Retinal pigment epithelial cell (primary cell): ENCODE results near the gene GALNT11.

Experiments
- DNase-seq: peaks from one replicate; pipeline ENCODE4 v3.0.0-alpha.2; 2010; ENCODE audit warnings: low read depth
- H3K4me3 ChIP-seq: 2 replicates; pipeline ENCODE4 v1.5.1; 2011; ENCODE audit warnings: mild to moderate bottlenecking, low read length, control low read depth, moderate library complexity
- TF ChIP-seq, protein P1 (sequence below): conservative IDR thresholded peaks from 2 replicates; pipeline ENCODE4 v1.5.1; 2011; ENCODE audit warnings: low read depth, low read length, control low read depth, inconsistent platforms

GALNT11 gene

DNA sequence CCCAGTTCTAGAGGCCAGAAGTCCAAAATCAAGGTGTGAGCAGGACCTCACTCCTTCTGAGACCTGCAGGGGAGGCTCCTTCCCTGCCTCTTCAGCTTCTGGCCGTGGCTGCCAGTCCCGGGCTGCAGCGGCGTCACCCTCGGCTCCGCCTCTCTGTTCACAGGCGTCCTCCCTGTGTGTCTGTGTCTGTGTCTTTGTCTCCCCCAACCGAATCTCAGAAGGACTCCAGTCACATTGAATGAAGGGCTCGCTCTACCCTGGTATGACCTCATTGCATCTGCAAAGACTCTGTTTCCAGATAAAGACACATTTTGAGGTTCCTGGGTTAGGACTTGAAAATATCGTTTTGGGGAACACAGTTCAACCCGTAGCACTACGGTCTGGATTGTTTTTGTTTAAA is 33.1 kb upstream of the GALNT11 start:
- TF ChIP-seq, protein P1, sequence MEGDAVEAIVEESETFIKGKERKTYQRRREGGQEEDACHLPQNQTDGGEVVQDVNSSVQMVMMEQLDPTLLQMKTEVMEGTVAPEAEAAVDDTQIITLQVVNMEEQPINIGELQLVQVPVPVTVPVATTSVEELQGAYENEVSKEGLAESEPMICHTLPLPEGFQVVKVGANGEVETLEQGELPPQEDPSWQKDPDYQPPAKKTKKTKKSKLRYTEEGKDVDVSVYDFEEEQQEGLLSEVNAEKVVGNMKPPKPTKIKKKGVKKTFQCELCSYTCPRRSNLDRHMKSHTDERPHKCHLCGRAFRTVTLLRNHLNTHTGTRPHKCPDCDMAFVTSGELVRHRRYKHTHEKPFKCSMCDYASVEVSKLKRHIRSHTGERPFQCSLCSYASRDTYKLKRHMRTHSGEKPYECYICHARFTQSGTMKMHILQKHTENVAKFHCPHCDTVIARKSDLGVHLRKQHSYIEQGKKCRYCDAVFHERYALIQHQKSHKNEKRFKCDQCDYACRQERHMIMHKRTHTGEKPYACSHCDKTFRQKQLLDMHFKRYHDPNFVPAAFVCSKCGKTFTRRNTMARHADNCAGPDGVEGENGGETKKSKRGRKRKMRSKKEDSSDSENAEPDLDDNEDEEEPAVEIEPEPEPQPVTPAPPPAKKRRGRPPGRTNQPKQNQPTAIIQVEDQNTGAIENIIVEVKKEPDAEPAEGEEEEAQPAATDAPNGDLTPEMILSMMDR = no peak
- DNase-seq = no peak
- no peak overlapping the region for H3K4me3 ChIP-seq

DNA sequence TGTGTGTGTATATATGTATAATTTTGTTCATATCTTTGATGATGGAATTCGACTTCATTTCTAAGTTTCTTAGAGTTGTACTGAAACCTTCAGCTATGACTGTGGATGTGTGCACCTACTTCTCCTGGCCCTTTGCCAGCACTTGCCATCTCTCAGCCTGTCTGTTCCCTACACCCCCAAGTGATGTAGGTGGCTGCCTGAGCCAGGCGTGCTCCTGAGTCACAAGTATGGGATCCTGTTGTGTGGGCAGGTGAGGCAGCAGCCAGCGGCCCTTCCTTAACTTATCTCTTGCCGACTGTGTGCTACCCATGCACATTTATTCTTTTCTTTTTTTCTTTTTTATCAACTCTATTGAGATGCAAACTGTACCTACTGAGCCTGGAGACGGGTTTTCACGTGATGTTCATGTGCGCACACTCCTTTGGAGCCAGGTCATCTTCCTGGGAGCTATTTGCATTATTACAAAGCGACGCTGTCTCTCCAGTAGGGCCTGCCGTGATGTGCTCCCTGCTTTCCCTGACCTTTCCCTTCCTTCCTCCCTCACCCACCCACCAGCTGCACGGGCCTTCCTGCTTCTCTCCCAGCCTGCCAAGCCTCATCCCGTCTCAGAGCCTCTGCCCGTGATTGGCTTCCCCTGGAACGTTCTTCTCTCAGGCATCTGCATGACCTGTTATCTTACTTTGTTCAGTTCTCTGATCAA is 31.3 kb upstream of the GALNT11 start:
- no peak for DNase-seq
- TF ChIP-seq, protein P1 = no peak

GRCh38 chr7:151999424-152000090 is 25.9 kb upstream of the GALNT11 start:
- TF ChIP-seq, protein P1 = no peak
- no peak overlapping the region for H3K4me3 ChIP-seq
- DNase-seq = no peak

More for the DNA sequence above, 31.3 kb upstream of the GALNT11 start:
- H3K4me3 ChIP-seq = no peak overlapping the region

GRCh38 chr7:152000191-152000590 is 25.3 kb upstream of the GALNT11 start:
- DNase-seq = no peak
- TF ChIP-seq, protein P1 = no peak
- no peak overlapping the region for H3K4me3 ChIP-seq

DNA sequence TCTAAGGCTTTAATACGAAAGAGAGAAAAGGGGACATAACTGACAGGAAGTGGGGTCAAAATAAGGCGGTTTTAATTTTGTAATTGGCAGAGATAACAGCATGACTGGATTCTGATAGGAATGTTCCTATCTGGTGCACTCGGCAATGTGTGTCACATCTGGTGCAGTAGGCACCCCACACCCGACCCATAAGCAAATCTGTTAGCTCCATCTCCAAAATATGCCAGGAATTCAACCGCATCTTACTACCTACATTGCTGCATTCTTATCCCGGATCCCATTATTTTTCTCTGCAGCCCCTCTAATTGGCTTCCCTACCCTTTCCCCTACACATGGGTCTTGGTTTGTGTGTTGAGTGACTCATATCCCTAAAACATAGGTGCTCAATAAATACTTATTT is 19.1 kb upstream of the GALNT11 start:
- H3K4me3 ChIP-seq = no peak overlapping the region
- TF ChIP-seq, protein P1 = no peak
- no peak for DNase-seq

DNA sequence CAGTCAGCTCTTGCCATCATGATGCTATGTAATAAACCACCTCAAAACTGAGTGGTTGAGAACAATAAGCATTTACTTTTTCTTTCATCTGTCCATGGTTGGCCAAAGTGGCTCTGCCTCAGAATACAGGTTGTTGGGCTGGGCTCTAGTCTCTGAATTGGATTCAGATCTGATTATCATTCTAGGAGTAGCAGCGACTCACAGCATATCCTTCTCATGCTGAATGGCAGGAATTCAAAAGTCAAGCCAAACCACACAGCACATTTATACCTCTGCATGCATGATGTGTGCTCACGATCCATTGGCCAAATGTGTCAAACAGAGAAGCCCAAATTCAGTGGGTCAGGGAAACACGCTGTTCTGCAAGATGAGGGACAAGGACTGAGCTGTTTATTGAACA is 13.6 kb upstream of the GALNT11 start:
- TF ChIP-seq, protein P1 = no peak
- no peak overlapping the region for H3K4me3 ChIP-seq
- DNase-seq = no peak

DNA sequence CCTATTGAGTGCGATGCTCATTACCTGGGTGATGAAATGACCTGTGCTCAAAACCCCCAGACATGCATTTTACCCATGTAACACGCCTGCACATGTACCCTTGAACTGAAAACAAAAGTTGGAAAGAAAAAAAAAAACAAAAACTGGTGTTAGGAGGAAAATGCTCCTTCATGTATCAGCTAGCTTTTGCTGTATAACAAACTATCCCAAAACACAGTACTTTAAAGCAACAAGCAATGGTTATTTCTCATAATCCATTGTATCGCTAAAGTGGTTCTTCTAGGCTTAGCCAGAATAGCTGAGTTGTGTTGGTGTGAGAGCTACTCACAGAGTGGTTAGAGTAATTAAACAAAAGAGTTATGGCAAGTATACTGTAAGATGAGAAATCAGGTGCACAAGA is 12.2 kb upstream of the GALNT11 start:
- no peak overlapping the region for H3K4me3 ChIP-seq
- TF ChIP-seq, protein P1 = no peak
- DNase-seq = no peak
